HepG2 (cell line): Measurements from ENCODE around the gene TFB1M. TPM values are rescaled to one million over a fixed set of nuclear protein-coding genes. Genes with fewer than 3 reads are reported as not detected.
A peak's percentile ranks its signal among the peaks of the same experiment; 100 is the strongest.

Source experiments
- CBFB ChIP-seq: sonication (generic); formaldehyde crosslinking; IDR thresholded peaks from 2 replicates; pipeline ENCODE4 v1.4.0; 2020; ENCODE audit warnings: missing genetic modification reagents
- CHCHD3 ChIP-seq: sonication (generic); formaldehyde crosslinking; IDR thresholded peaks from 2 replicates; pipeline ENCODE4 v1.8.0; 2022; ENCODE audit warnings: mild to moderate bottlenecking, missing genetic modification reagents, moderate library complexity
- FOXJ3 ChIP-seq: sonication (generic); formaldehyde crosslinking; IDR thresholded peaks from 2 replicates; pipeline ENCODE4 v1.4.0; 2020; ENCODE audit warnings: missing genetic modification reagents, mild to moderate bottlenecking, borderline replicate concordance
- FOXO1 ChIP-seq: sonication (generic); formaldehyde crosslinking; IDR thresholded peaks from 2 replicates; pipeline ENCODE4 v1.4.0; 2020; ENCODE audit warnings: missing genetic modification reagents
- KDM6A ChIP-seq: IDR thresholded peaks from 2 replicates; pipeline ENCODE4 v1.6.1; 2016; ENCODE audit warnings: low read depth
- YEATS2 ChIP-seq: sonication (generic); formaldehyde crosslinking; IDR thresholded peaks from 2 replicates; pipeline ENCODE4 v1.4.0; 2020; ENCODE audit warnings: missing genetic modification reagents, borderline replicate concordance
- ZMYM4 ChIP-seq: sonication (generic); formaldehyde crosslinking; IDR thresholded peaks from 2 replicates; pipeline ENCODE4 v1.8.1; 2023; ENCODE audit warnings: mild to moderate bottlenecking, missing genetic modification reagents
- ZNF10 ChIP-seq: sonication (generic); formaldehyde crosslinking; IDR thresholded peaks from 2 replicates; pipeline ENCODE4 v1.4.0; 2020; ENCODE audit warnings: mild to moderate bottlenecking, low read depth, missing genetic modification reagents, borderline replicate concordance
- ZNF550 ChIP-seq: sonication (generic); formaldehyde crosslinking; IDR thresholded peaks from 2 replicates; pipeline ENCODE4 v1.4.0; 2020; ENCODE audit warnings: mild to moderate bottlenecking, missing genetic modification reagents, borderline replicate concordance
- ZNF605 ChIP-seq: sonication (generic); formaldehyde crosslinking; IDR thresholded peaks from 2 replicates; pipeline ENCODE4 v1.8.0; 2022; ENCODE audit warnings: mild to moderate bottlenecking, missing genetic modification reagents
- ZNF776 ChIP-seq: sonication (generic); formaldehyde crosslinking; IDR thresholded peaks from 2 replicates; pipeline ENCODE4 v1.4.0; 2020; ENCODE audit warnings: mild to moderate bottlenecking, missing genetic modification reagents
- ZNF839 ChIP-seq: sonication (generic); formaldehyde crosslinking; IDR thresholded peaks from 2 replicates; pipeline ENCODE4 v1.4.0; 2020; ENCODE audit warnings: missing genetic modification reagents, mild to moderate bottlenecking, borderline replicate concordance
- polyA plus RNA-seq, 8 experiments: library from polyadenylated mRNA; depleted of rRNA in 3 of 8; stranded (reverse) in 7 of 8; unstranded in 1 of 8; fragments of >200 nt; fragmentation: Illumina TruSeq in 4 of 8; extraction: Trizol in 4 of 8; gene quantifications; 2 replicates each; pipeline versions ENCODE4 v1.2.1 to v1.2.3, GENCODE V29; 2011 to 2016; ENCODE audit warnings: low read depth in 4 of 8, missing spikeins in 1 of 8, mixed read lengths in 1 of 8; ENCODE audit not compliant: insufficient read depth in 1 of 8
- total RNA-seq, 5 experiments: library from RNA; depleted of rRNA; stranded (reverse); fragments of >200 nt; fragmentation: Illumina TruSeq; extraction: Trizol; gene quantifications; 2 replicates each; pipeline ENCODE4 v1.2.3, GENCODE V29; 2016; ENCODE audit warnings: low read depth in 1 of 5
- TF ChIP-seq, protein P1 (sequence below): sonication (generic); formaldehyde crosslinking; IDR thresholded peaks from 2 replicates; pipeline ENCODE4 v1.8.1; 2023; ENCODE audit warnings: mild to moderate bottlenecking, missing genetic modification reagents
- TF ChIP-seq, protein P2 (sequence below): sonication (generic); formaldehyde crosslinking; IDR thresholded peaks from 2 replicates; pipeline ENCODE4 v1.4.0; 2020; ENCODE audit warnings: mild to moderate bottlenecking, missing genetic modification reagents
- TF ChIP-seq, protein P3 (sequence below): sonication (generic); formaldehyde crosslinking; IDR thresholded peaks from 2 replicates; pipeline ENCODE4 v1.8.0; 2022; ENCODE audit warnings: mild to moderate bottlenecking, missing genetic modification reagents, moderate library complexity
- TF ChIP-seq, protein P4 (sequence below): sonication (generic); formaldehyde crosslinking; IDR thresholded peaks from 2 replicates; pipeline ENCODE4 v1.5.1; 2020; ENCODE audit warnings: missing genetic modification reagents, mild to moderate bottlenecking, borderline replicate concordance
- TF ChIP-seq, protein P5 (sequence below): sonication (generic); formaldehyde crosslinking; IDR thresholded peaks from 2 replicates; pipeline ENCODE4 v1.4.0; 2020; ENCODE audit warnings: missing genetic modification reagents
- TF ChIP-seq, protein P6 (sequence below): sonication (generic); formaldehyde crosslinking; IDR thresholded peaks from 2 replicates; pipeline ENCODE4 v1.5.0; 2020; ENCODE audit warnings: missing genetic modification reagents

TFB1M gene
- total and polyA plus RNA-seq, 2 of the 13 experiments (the other 11 are each of a cell fraction or from before 2014, with no cell fraction given), result 91.4 to 122 TPM

DNA sequence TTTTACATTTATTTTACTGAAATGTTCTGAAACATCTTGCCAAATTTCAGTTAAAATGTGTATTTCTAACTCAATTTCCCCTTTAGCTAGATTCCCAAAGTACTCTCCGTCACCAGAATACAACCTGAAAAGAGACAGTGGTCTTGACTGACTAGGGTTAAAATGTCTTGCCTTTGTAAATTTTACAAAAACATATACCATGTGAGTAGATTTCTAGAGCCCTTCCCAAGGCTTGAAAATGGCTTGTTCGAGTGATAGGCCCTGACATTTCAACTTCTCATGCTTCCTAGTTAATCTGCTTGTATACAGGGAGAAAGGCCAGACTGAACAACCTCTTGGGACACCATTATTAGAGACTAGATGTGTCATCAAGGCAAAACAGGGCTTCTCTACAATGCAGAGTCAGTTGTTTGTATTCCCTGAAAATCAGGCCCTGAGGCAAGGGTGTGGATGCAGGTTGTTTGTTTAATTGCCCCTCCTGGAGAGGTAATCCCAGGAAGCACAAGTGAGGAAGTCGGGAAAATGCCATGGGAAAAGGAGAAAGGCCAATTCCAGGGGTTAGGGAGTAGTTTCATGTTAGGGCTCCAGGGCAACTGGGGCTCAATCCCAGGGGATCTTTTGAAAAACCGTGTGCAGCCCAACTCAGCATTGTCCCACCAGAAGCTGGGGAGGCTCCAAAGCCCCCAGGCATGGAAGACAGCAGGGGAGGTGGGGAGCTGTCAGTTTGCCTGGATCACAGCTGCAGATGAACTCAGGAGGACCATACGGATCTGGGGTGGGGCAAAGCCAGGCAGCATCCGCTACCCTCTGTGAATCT, 11.6 kb upstream of the TFB1M start (continued):
- TF ChIP-seq, protein P1, sequence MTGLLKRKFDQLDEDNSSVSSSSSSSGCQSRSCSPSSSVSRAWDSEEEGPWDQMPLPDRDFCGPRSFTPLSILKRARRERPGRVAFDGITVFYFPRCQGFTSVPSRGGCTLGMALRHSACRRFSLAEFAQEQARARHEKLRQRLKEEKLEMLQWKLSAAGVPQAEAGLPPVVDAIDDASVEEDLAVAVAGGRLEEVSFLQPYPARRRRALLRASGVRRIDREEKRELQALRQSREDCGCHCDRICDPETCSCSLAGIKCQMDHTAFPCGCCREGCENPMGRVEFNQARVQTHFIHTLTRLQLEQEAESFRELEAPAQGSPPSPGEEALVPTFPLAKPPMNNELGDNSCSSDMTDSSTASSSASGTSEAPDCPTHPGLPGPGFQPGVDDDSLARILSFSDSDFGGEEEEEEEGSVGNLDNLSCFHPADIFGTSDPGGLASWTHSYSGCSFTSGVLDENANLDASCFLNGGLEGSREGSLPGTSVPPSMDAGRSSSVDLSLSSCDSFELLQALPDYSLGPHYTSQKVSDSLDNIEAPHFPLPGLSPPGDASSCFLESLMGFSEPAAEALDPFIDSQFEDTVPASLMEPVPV (CRISPR knock-in tag), result no peak; the same call in 1 of the 2 replicates
- TF ChIP-seq, protein P2, sequence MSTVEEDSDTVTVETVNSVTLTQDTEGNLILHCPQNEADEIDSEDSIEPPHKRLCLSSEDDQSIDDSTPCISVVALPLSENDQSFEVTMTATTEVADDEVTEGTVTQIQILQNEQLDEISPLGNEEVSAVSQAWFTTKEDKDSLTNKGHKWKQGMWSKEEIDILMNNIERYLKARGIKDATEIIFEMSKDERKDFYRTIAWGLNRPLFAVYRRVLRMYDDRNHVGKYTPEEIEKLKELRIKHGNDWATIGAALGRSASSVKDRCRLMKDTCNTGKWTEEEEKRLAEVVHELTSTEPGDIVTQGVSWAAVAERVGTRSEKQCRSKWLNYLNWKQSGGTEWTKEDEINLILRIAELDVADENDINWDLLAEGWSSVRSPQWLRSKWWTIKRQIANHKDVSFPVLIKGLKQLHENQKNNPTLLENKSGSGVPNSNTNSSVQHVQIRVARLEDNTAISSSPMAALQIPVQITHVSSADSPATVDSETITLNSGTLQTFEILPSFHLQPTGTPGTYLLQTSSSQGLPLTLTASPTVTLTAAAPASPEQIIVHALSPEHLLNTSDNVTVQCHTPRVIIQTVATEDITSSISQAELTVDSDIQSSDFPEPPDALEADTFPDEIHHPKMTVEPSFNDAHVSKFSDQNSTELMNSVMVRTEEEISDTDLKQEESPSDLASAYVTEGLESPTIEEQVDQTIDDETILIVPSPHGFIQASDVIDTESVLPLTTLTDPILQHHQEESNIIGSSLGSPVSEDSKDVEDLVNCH (CRISPR knock-in tag), result no peak
- TF ChIP-seq, protein P3, sequence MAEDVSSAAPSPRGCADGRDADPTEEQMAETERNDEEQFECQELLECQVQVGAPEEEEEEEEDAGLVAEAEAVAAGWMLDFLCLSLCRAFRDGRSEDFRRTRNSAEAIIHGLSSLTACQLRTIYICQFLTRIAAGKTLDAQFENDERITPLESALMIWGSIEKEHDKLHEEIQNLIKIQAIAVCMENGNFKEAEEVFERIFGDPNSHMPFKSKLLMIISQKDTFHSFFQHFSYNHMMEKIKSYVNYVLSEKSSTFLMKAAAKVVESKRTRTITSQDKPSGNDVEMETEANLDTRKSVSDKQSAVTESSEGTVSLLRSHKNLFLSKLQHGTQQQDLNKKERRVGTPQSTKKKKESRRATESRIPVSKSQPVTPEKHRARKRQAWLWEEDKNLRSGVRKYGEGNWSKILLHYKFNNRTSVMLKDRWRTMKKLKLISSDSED (CRISPR knock-in tag), result no peak
- no peak for TF ChIP-seq CHCHD3 (CRISPR knock-in tag)
- TF ChIP-seq, protein P4, sequence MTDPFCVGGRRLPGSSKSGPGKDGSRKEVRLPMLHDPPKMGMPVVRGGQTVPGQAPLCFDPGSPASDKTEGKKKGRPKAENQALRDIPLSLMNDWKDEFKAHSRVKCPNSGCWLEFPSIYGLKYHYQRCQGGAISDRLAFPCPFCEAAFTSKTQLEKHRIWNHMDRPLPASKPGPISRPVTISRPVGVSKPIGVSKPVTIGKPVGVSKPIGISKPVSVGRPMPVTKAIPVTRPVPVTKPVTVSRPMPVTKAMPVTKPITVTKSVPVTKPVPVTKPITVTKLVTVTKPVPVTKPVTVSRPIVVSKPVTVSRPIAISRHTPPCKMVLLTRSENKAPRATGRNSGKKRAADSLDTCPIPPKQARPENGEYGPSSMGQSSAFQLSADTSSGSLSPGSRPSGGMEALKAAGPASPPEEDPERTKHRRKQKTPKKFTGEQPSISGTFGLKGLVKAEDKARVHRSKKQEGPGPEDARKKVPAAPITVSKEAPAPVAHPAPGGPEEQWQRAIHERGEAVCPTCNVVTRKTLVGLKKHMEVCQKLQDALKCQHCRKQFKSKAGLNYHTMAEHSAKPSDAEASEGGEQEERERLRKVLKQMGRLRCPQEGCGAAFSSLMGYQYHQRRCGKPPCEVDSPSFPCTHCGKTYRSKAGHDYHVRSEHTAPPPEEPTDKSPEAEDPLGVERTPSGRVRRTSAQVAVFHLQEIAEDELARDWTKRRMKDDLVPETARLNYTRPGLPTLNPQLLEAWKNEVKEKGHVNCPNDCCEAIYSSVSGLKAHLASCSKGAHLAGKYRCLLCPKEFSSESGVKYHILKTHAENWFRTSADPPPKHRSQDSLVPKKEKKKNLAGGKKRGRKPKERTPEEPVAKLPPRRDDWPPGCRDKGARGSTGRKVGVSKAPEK (CRISPR knock-in tag), result peak; percentile 72; the same call in 1 of the 2 replicates
- no peak; the same call in 1 of the 2 replicates for TF ChIP-seq CBFB
- TF ChIP-seq KDM6A (CRISPR knock-in tag), result no peak
- TF ChIP-seq ZMYM4 (CRISPR knock-in tag), result peak; percentile 42
- TF ChIP-seq, protein P5, sequence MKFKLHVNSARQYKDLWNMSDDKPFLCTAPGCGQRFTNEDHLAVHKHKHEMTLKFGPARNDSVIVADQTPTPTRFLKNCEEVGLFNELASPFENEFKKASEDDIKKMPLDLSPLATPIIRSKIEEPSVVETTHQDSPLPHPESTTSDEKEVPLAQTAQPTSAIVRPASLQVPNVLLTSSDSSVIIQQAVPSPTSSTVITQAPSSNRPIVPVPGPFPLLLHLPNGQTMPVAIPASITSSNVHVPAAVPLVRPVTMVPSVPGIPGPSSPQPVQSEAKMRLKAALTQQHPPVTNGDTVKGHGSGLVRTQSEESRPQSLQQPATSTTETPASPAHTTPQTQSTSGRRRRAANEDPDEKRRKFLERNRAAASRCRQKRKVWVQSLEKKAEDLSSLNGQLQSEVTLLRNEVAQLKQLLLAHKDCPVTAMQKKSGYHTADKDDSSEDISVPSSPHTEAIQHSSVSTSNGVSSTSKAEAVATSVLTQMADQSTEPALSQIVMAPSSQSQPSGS (CRISPR knock-in tag), result no peak
- TF ChIP-seq ZNF10 (CRISPR knock-in tag), result no peak
- TF ChIP-seq ZNF839, result no peak
- TF ChIP-seq ZNF605, result peak; percentile 85
- no peak for TF ChIP-seq ZNF776 (CRISPR knock-in tag)
- TF ChIP-seq, protein P6, sequence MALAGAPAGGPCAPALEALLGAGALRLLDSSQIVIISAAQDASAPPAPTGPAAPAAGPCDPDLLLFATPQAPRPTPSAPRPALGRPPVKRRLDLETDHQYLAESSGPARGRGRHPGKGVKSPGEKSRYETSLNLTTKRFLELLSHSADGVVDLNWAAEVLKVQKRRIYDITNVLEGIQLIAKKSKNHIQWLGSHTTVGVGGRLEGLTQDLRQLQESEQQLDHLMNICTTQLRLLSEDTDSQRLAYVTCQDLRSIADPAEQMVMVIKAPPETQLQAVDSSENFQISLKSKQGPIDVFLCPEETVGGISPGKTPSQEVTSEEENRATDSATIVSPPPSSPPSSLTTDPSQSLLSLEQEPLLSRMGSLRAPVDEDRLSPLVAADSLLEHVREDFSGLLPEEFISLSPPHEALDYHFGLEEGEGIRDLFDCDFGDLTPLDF (CRISPR knock-in tag), result no peak
- TF ChIP-seq FOXJ3 (CRISPR knock-in tag), result no peak
- no peak for TF ChIP-seq ZNF550 (CRISPR knock-in tag)
- no peak for TF ChIP-seq FOXO1 (CRISPR knock-in tag)
- TF ChIP-seq YEATS2 (CRISPR knock-in tag), result no peak
